ENCODE measurements around the gene MBD3L1. TPM values are rescaled to one million over a fixed set of nuclear protein-coding genes. Genes with fewer than 3 reads are reported as not detected.

MBD3L1 gene
- total and polyA plus RNA-seq, 9 of the 15 experiments (the other 6 are each of a cell fraction or from before 2014, with no cell fraction given), result not detected

- TF ChIP-seq, protein P1, sequence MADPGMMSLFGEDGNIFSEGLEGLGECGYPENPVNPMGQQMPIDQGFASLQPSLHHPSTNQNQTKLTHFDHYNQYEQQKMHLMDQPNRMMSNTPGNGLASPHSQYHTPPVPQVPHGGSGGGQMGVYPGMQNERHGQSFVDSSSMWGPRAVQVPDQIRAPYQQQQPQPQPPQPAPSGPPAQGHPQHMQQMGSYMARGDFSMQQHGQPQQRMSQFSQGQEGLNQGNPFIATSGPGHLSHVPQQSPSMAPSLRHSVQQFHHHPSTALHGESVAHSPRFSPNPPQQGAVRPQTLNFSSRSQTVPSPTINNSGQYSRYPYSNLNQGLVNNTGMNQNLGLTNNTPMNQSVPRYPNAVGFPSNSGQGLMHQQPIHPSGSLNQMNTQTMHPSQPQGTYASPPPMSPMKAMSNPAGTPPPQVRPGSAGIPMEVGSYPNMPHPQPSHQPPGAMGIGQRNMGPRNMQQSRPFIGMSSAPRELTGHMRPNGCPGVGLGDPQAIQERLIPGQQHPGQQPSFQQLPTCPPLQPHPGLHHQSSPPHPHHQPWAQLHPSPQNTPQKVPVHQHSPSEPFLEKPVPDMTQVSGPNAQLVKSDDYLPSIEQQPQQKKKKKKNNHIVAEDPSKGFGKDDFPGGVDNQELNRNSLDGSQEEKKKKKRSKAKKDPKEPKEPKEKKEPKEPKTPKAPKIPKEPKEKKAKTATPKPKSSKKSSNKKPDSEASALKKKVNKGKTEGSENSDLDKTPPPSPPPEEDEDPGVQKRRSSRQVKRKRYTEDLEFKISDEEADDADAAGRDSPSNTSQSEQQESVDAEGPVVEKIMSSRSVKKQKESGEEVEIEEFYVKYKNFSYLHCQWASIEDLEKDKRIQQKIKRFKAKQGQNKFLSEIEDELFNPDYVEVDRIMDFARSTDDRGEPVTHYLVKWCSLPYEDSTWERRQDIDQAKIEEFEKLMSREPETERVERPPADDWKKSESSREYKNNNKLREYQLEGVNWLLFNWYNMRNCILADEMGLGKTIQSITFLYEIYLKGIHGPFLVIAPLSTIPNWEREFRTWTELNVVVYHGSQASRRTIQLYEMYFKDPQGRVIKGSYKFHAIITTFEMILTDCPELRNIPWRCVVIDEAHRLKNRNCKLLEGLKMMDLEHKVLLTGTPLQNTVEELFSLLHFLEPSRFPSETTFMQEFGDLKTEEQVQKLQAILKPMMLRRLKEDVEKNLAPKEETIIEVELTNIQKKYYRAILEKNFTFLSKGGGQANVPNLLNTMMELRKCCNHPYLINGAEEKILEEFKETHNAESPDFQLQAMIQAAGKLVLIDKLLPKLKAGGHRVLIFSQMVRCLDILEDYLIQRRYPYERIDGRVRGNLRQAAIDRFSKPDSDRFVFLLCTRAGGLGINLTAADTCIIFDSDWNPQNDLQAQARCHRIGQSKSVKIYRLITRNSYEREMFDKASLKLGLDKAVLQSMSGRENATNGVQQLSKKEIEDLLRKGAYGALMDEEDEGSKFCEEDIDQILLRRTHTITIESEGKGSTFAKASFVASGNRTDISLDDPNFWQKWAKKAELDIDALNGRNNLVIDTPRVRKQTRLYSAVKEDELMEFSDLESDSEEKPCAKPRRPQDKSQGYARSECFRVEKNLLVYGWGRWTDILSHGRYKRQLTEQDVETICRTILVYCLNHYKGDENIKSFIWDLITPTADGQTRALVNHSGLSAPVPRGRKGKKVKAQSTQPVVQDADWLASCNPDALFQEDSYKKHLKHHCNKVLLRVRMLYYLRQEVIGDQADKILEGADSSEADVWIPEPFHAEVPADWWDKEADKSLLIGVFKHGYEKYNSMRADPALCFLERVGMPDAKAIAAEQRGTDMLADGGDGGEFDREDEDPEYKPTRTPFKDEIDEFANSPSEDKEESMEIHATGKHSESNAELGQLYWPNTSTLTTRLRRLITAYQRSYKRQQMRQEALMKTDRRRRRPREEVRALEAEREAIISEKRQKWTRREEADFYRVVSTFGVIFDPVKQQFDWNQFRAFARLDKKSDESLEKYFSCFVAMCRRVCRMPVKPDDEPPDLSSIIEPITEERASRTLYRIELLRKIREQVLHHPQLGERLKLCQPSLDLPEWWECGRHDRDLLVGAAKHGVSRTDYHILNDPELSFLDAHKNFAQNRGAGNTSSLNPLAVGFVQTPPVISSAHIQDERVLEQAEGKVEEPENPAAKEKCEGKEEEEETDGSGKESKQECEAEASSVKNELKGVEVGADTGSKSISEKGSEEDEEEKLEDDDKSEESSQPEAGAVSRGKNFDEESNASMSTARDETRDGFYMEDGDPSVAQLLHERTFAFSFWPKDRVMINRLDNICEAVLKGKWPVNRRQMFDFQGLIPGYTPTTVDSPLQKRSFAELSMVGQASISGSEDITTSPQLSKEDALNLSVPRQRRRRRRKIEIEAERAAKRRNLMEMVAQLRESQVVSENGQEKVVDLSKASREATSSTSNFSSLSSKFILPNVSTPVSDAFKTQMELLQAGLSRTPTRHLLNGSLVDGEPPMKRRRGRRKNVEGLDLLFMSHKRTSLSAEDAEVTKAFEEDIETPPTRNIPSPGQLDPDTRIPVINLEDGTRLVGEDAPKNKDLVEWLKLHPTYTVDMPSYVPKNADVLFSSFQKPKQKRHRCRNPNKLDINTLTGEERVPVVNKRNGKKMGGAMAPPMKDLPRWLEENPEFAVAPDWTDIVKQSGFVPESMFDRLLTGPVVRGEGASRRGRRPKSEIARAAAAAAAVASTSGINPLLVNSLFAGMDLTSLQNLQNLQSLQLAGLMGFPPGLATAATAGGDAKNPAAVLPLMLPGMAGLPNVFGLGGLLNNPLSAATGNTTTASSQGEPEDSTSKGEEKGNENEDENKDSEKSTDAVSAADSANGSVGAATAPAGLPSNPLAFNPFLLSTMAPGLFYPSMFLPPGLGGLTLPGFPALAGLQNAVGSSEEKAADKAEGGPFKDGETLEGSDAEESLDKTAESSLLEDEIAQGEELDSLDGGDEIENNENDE (IDR thresholded peaks at IDR 0.05; ENCODE audit: low read depth, low read length), result no peak
- no peak for TF ChIP-seq MCM5 (IDR thresholded peaks at IDR 0.05; ENCODE audit: low read depth)
- TF ChIP-seq STAT6 (CRISPR knock-in tag; IDR thresholded peaks at IDR 0.05), result no peak
- TF ChIP-seq, protein P2, sequence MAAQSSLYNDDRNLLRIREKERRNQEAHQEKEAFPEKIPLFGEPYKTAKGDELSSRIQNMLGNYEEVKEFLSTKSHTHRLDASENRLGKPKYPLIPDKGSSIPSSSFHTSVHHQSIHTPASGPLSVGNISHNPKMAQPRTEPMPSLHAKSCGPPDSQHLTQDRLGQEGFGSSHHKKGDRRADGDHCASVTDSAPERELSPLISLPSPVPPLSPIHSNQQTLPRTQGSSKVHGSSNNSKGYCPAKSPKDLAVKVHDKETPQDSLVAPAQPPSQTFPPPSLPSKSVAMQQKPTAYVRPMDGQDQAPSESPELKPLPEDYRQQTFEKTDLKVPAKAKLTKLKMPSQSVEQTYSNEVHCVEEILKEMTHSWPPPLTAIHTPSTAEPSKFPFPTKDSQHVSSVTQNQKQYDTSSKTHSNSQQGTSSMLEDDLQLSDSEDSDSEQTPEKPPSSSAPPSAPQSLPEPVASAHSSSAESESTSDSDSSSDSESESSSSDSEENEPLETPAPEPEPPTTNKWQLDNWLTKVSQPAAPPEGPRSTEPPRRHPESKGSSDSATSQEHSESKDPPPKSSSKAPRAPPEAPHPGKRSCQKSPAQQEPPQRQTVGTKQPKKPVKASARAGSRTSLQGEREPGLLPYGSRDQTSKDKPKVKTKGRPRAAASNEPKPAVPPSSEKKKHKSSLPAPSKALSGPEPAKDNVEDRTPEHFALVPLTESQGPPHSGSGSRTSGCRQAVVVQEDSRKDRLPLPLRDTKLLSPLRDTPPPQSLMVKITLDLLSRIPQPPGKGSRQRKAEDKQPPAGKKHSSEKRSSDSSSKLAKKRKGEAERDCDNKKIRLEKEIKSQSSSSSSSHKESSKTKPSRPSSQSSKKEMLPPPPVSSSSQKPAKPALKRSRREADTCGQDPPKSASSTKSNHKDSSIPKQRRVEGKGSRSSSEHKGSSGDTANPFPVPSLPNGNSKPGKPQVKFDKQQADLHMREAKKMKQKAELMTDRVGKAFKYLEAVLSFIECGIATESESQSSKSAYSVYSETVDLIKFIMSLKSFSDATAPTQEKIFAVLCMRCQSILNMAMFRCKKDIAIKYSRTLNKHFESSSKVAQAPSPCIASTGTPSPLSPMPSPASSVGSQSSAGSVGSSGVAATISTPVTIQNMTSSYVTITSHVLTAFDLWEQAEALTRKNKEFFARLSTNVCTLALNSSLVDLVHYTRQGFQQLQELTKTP (IDR thresholded peaks at IDR 0.05; ENCODE audit: low read depth in 1 of 2, partially characterized antibody in 2 of 2), result no peak
- TF ChIP-seq MAFF (IDR thresholded peaks at IDR 0.05; ENCODE audit: low read length), result no peak
- TF ChIP-seq RBM25 (IDR thresholded peaks at IDR 0.05; ENCODE audit: low read depth, low read length, severe bottlenecking), result peak; percentile 31
- TF ChIP-seq ZKSCAN3 (CRISPR knock-in tag; IDR thresholded peaks at IDR 0.05), result no peak
- TF ChIP-seq MBD2 (IDR thresholded peaks at IDR 0.05; ENCODE audit: borderline replicate concordance, low read depth), result 0 out of 2 replicates have a peak, but pooled peaks have one; percentile 40
Observed at GRCh38 chr19:8877854-8878705, 45.9 kb downstream of the MBD3L1 start (continued).
